ENCODE data around the gene NOXO1.
"Not testable (repeated sequence)": the region's sequence is repeated elsewhere in the genome, so short reads cannot be mapped to it uniquely, and the experiment has no call there.

The NOXO1 gene

GRCh38 chr16:1964506-1965395 lies 16.5 kb downstream of the NOXO1 start, which contains the start of gene RPS2:
TSS of gene RPS2 (minus strand) at chr16:1964826. CDS start at chr16:1964625, 201 bp downstream.
- FAIRE-seq (no peak), DNase-seq (ENCODE audit: insufficient read length, low spot score) (peak; percentile 98)

GRCh38 chr16:1963806-1964505 lies 17.3 kb downstream of the NOXO1 start:
- DNase-seq (ENCODE audit: insufficient read length, low spot score) (no peak), FAIRE-seq (no peak)

- FAIRE-seq; DNase-seq (ENCODE audit: insufficient read length, low spot score): not testable (repeated sequence)
Measured at GRCh38 chr16:1962161-1963153, 18.8 kb downstream of the NOXO1 start.

GRCh38 chr16:1961651-1962067 lies 19.6 kb downstream of the NOXO1 start:
- no peak for FAIRE-seq

GRCh38 chr16:1960665-1961630 lies 20.3 kb downstream of the NOXO1 start:
- DNase-seq (ENCODE audit: insufficient read length, low spot score) (no peak), FAIRE-seq (no peak)

More at GRCh38 chr16:1961651-1962067, 19.6 kb downstream of the NOXO1 start:
- no peak for DNase-seq (ENCODE audit: insufficient read length, low spot score)

GRCh38 chr16:1959269-1960039 lies 21.8 kb downstream of the NOXO1 start, which contains the start of gene NDUFB10:
TSS of gene NDUFB10 (plus strand) at chr16:1959538. CDS start at chr16:1959625, 87 bp downstream.
- DNase-seq (ENCODE audit: insufficient read length, low spot score) (peak; percentile 93), FAIRE-seq (peak; percentile 57)

- DNase-seq (ENCODE audit: insufficient read length, low spot score) = no peak
- no peak for FAIRE-seq
Measured at GRCh38 chr16:1958715-1959268, 22.5 kb downstream of the NOXO1 start.

GRCh38 chr16:1958143-1958491 lies 23.2 kb downstream of the NOXO1 start:
- FAIRE-seq; DNase-seq (ENCODE audit: insufficient read length, low spot score): not testable (repeated sequence)

GRCh38 chr16:1957434-1958142 lies 23.7 kb downstream of the NOXO1 start:
- not testable (repeated sequence) for DNase-seq (ENCODE audit: insufficient read length, low spot score); FAIRE-seq

- no peak for DNase-seq (ENCODE audit: insufficient read length, low spot score)
- no peak for FAIRE-seq
Measured at GRCh38 chr16:1953734-1954133, 27.5 kb downstream of the NOXO1 start.

GRCh38 chr16:1950559-1950958 lies 30.7 kb downstream of the NOXO1 start:
- FAIRE-seq (no peak), DNase-seq (ENCODE audit: insufficient read length, low spot score) (no peak)

GRCh38 chr16:1950047-1950446 lies 31.2 kb downstream of the NOXO1 start:
- FAIRE-seq (no peak), DNase-seq (ENCODE audit: insufficient read length, low spot score) (no peak)

- FAIRE-seq (no peak), DNase-seq (ENCODE audit: insufficient read length, low spot score) (no peak)
Measured at GRCh38 chr16:1949507-1949906, 31.8 kb downstream of the NOXO1 start.

- DNase-seq (ENCODE audit: insufficient read length, low spot score) (no peak), FAIRE-seq (peak; percentile 46)
Measured at GRCh38 chr16:1947369-1947670, 33.9 kb downstream of the NOXO1 start.

- FAIRE-seq = no peak
- no peak for DNase-seq (ENCODE audit: insufficient read length, low spot score)
Measured at GRCh38 chr16:1946495-1947368, 34.5 kb downstream of the NOXO1 start.

- DNase-seq (ENCODE audit: insufficient read length, low spot score) (no peak), FAIRE-seq (no peak)
Measured at GRCh38 chr16:1945559-1946391, 35.5 kb downstream of the NOXO1 start.
